Measurements from ENCODE around the gene MST1R. TPM values are rescaled to one million over a fixed set of nuclear protein-coding genes. Genes with fewer than 3 reads are reported as not detected.

The MST1R gene
- total and polyA plus RNA-seq, 4 donors, result 5.6 to 54.8 (median 28.7) TPM

DNA sequence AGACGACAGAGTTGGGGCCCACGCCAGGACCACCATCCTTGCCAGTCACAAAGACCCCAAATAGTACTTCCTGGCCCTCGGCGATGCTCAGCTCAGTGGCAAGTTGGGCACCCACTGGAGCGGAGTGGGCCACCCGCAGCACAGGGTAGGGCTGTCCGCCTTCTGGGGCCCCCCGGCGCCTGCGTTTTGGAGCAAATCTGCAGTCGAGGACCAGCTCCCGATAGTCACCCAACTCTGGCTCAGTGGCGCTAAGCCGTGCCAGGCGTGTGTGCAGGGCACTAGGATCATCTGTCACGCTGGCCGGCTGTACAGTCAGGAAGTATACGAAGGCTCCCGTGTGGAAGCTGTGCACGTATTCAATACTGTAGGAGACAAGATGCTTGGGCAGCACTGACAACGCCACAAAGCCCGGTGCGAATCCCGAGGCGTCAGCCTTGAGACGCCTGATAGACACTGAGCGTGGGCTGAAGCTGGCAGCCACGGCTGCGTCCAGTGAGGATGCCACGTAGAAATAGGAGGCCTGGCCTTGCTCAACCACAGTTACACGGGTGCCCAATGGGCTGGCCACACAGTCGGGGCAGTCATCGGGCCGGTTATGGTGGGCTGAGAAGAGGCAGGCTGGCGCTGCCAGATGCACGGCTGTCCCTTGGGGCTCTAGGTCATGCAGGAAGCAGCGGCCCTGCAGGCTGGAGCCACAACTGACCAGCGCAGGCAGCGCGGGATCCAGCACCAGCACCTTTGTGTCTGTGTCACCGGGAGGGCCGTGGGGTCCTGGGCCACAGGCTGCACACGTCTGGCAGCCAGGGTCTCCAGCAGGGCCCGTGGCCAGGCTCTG is 945 bp downstream of the MST1R start:
- Histone ChIP-seq H3K27ac (ENCODE audit: low read depth in 1 of 2, low read length in 1 of 2) (peak overlapping the region in 1 of 2 donors; percentile 82), H3K9ac (ENCODE audit: insufficient read depth in 1 of 2, low read length in 2 of 2) (no peak overlapping the region), H3K9me3 (ENCODE audit: control insufficient read depth in 4 of 4, insufficient read depth in 3 of 4, low read length in 3 of 4) (no peaks in the 10 kb centered on the region), H3K36me3 (ENCODE audit: control insufficient read depth in 4 of 4, insufficient read depth in 4 of 4, low read length in 4 of 4) (peaks cover 0 to 4% (median 0%) of the 10 kb centered on the region in 4 donors), H3K4me1 (ENCODE audit: control insufficient read depth in 5 of 5, insufficient read depth in 5 of 5, low read length in 5 of 5) (peaks cover 0 to 41% (median 14%) of the 10 kb centered on the region in 5 donors), H3K27me3 (ENCODE audit: control insufficient read depth in 3 of 3, insufficient read depth in 3 of 3, low read length in 2 of 3) (no peaks in the 10 kb centered on the region), H3K4me3 (peak overlapping the region; percentile 51)
- WGBS, 2 donors, result 91 to 93% methylated on average over 44 of the region's 44 CpGs
- ATAC-seq (ENCODE audit: insufficient read depth, low FRiP score) (no peak), DNase-seq (no peak)
- no peak for TF ChIP-seq CTCF (IDR thresholded peaks at IDR 0.05; ENCODE audit: control extremely low read depth, extremely low read depth)

- Histone ChIP-seq H3K9me3 (ENCODE audit: control insufficient read depth in 4 of 4, insufficient read depth in 3 of 4, low read length in 3 of 4) (no peaks in the 10 kb centered on the region), H3K4me1 (ENCODE audit: control insufficient read depth in 5 of 5, insufficient read depth in 5 of 5, low read length in 5 of 5) (peaks cover 0 to 41% (median 14%) of the 10 kb centered on the region in 5 donors), H3K9ac (ENCODE audit: insufficient read depth in 1 of 2, low read length in 2 of 2) (no peak overlapping the region), H3K27ac (ENCODE audit: low read depth in 1 of 2, low read length in 1 of 2) (peak overlapping the region in 1 of 2 donors; percentile 63), H3K27me3 (ENCODE audit: control insufficient read depth in 3 of 3, insufficient read depth in 3 of 3, low read length in 2 of 3) (no peaks in the 10 kb centered on the region), H3K36me3 (ENCODE audit: control insufficient read depth in 4 of 4, insufficient read depth in 4 of 4, low read length in 4 of 4) (peaks cover 0 to 11% (median 0%) of the 10 kb centered on the region in 4 donors), H3K4me3 (no peak overlapping the region)
- ATAC-seq (ENCODE audit: insufficient read depth, low FRiP score) (no peak), DNase-seq (peak; percentile 59 to 82 (median 69))
- no peak for TF ChIP-seq CTCF (IDR thresholded peaks at IDR 0.05; ENCODE audit: control extremely low read depth, extremely low read depth)
- 52 to 63% methylated on average over 11 of the region's 11 CpGs for WGBS, 2 donors
Observed at GRCh38 chr3:49901366-49902339, 2.0 kb downstream of the MST1R start.

DNA sequence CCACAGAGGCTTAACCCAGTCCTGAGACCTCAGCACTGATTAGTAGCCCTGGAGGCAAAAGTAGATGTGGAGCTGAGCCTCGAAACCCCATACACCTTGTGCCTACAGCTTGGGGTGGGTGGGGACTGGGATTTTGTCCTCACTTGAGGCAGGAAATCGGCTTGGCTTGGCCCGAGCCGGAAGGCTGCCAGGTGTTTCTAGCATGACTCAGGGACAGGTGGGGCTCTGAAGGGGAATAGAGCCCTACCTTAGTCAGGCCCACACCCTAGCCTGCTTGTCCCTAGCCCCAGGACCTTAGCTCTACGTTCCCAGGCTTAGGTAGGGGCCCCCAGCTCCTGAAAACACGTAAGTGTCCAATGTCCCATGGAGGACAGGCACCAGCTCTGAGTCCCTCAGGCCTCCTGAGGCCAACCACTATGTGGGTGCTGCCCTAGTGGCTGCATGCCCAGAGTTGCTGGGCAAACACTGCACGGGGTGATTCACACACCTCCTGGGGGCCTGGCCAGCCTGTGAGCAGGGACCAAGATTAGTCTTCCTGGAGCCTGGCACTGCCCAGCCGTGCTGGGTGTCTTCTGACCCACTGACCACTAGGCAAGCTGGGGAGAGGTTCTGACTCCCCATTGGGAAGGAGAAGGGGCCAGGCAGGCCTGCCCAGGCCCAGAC is 3.1 kb downstream of the MST1R start:
- peaks cover 0 to 19% (median 0%) of the 10 kb centered on the region in 4 donors for H3K36me3 ChIP-seq (ENCODE audit: control insufficient read depth in 4 of 4, insufficient read depth in 4 of 4, low read length in 4 of 4)
- ATAC-seq (ENCODE audit: insufficient read depth, low FRiP score) (peak; percentile 68), DNase-seq (no peak)
- H3K4me1 ChIP-seq (ENCODE audit: control insufficient read depth in 5 of 5, insufficient read depth in 5 of 5, low read length in 5 of 5), result peaks cover 0 to 34% (median 14%) of the 10 kb centered on the region in 5 donors
- H3K27ac ChIP-seq (ENCODE audit: low read depth in 1 of 2, low read length in 1 of 2), result peak overlapping the region in 1 of 2 donors; percentile 65
- TF ChIP-seq CTCF (IDR thresholded peaks at IDR 0.05; ENCODE audit: control extremely low read depth, extremely low read depth), result no peak
- no peak overlapping the region for H3K4me3 ChIP-seq
- H3K9ac ChIP-seq (ENCODE audit: insufficient read depth in 1 of 2, low read length in 2 of 2), result no peak overlapping the region
- WGBS, 2 donors, result 62 to 80% methylated on average over 8 of the region's 8 CpGs
- no peaks in the 10 kb centered on the region for H3K9me3 ChIP-seq (ENCODE audit: control insufficient read depth in 4 of 4, insufficient read depth in 3 of 4, low read length in 3 of 4)
- H3K27me3 ChIP-seq (ENCODE audit: control insufficient read depth in 3 of 3, insufficient read depth in 3 of 3, low read length in 2 of 3), result no peaks in the 10 kb centered on the region

Measured in lung (tissue), 12 donors.